GM12891 (cell line): ENCODE measurements around the gene ATG16L1. TPM values are rescaled to one million over a fixed set of nuclear protein-coding genes. Genes with fewer than 3 reads are reported as not detected.

Experiments
- DNase-seq: peaks from one replicate; pipeline ENCODE4 v3.0.0; 2011; ENCODE audit warnings: low spot score; ENCODE audit not compliant: insufficient read length
- FAIRE-seq: peaks from 2 replicates; lab custom pipeline; 2011; peaks lifted over from hg19 to GRCh38; lab: Jason Lieb, UNC
- PAX5 ChIP-seq: IDR thresholded peaks from 2 replicates; pipeline ENCODE4 v1.6.1; 2011; ENCODE audit warnings: low read length, moderate library complexity, mild to moderate bottlenecking; ENCODE audit not compliant: insufficient read depth, severe bottlenecking
- POLR2A ChIP-seq: IDR thresholded peaks from 2 replicates; pipeline ENCODE4 v1.6.1; 2011; ENCODE audit warnings: low read depth, low read length, control low read depth
- POLR2AphosphoS5 ChIP-seq: IDR thresholded peaks from 2 replicates; pipeline ENCODE4 v1.6.1; 2011; ENCODE audit warnings: low read depth, low read length, control low read depth
- POU2F2 ChIP-seq: IDR thresholded peaks from 2 replicates; pipeline ENCODE4 v1.6.1; 2011; ENCODE audit warnings: low read depth, mild to moderate bottlenecking, control low read depth, low read length, moderate library complexity
- SPI1 ChIP-seq: IDR thresholded peaks from 2 replicates; pipeline ENCODE4 v1.6.1; 2011; ENCODE audit warnings: low read depth, low read length, control low read depth
- TAF1 ChIP-seq: IDR thresholded peaks from 2 replicates; pipeline ENCODE4 v1.6.1; 2011; ENCODE audit warnings: low read depth, low read length, control low read depth
- polyA plus RNA-seq: library from polyadenylated mRNA; unstranded; fragments of >200 nt; gene quantifications from one replicate; pipeline ENCODE4 v1.2.1, GENCODE V29; 2012; ENCODE audit warnings: low read depth, missing spikeins, inconsistent platforms; ENCODE audit not compliant: missing spikeins

ATG16L1 gene
- polyA plus RNA-seq, result 10.4 TPM

- peak; percentile 98 for DNase-seq
- TF ChIP-seq PAX5 (peak; percentile 94), POU2F2 (peak; percentile 63), TAF1 (peak; percentile 84), SPI1 (no peak), POLR2AphosphoS5 (peak; percentile 93), POLR2A (peak; percentile 91)
- FAIRE-seq, result peak; percentile 95
These were observed at the start of gene ATG16L1 for GRCh38 chr2:233251306-233252116. Gene ATG16L1, plus strand, starts transcription at chr2:233251673. Its CDS starts 155 bp downstream, at chr2:233251828.

DNA sequence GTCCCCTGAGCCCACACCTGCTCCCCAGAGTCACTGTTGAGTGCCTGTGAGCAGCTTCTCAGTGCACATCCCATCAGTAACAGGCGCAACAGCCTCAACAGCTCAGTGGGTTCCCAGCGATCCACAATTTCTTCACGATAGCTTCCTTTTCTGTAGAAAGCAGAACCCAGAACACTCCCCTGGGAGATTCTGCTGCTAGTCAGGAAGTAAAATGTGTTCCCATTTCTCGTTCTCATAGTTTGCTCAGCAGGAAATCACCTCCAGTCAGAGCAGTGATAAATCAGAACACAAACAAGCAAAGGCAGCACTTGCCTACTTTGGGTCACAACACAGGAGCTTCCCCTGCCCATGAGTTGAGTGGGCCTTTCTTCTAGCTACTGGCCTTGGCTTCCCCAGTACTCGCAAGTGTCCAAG, 48.9 kb upstream of the ATG16L1 start:
- no peak for FAIRE-seq
- TF ChIP-seq SPI1 (peak; percentile 32; the same call in 1 of the 2 replicates), TAF1 (no peak), POLR2AphosphoS5 (no peak)
- no peak for DNase-seq

- FAIRE-seq (no peak), DNase-seq (no peak)
- no peak for TF ChIP-seq POU2F2
- no peak for TF ChIP-seq SPI1
- TF ChIP-seq POLR2A, result no peak
- TF ChIP-seq POLR2AphosphoS5, result no peak
- no peak for TF ChIP-seq TAF1
- TF ChIP-seq PAX5, result no peak
These were observed 48.4 kb upstream of the ATG16L1 start for GRCh38 chr2:233203060-233203459.

DNA sequence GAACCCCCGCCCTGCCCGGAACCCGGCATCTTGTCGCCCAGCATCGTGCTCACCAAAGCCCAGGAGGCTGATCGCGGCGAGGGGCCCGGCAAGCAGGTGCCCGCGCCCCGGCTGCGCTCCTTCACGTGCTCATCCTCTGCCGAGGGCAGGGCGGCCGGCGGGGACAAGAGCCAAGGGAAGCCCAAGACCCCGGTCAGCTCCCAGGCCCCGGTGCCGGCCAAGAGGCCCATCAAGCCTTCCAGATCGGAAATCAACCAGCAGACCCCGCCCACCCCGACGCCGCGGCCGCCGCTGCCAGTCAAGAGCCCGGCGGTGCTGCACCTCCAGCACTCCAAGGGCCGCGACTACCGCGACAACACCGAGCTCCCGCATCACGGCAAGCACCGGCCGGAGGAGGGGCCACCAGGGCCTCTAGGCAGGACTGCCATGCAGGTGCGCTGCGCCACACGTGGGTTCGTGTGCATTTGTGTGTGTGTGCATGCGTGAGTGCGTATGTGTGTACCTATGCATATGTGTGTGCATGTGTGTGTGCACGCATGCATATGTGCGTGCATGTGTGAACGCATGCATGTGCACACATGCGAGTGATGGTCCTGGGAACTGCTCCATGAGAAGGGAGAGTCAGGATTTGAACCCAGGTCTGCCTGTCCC, 47.1 kb upstream of the ATG16L1 start:
- DNase-seq, result no peak
- FAIRE-seq, result peak; percentile 33
- TF ChIP-seq POU2F2, result peak; percentile 50; the same call in 1 of the 2 replicates
- peak; percentile 53; the same call in 1 of the 2 replicates for TF ChIP-seq POLR2AphosphoS5
- TF ChIP-seq TAF1, result no peak

GRCh38 chr2:233208382-233209116, 42.9 kb upstream of the ATG16L1 start:
- DNase-seq (no peak), FAIRE-seq (peak; percentile 52)
- TF ChIP-seq TAF1 (no peak), POLR2A (no peak; the same call in 1 of the 2 replicates), POU2F2 (no peak), POLR2AphosphoS5 (peak; percentile 33; the same call in 1 of the 2 replicates), SPI1 (no peak), PAX5 (no peak)

GRCh38 chr2:233209117-233209532, 42.3 kb upstream of the ATG16L1 start:
- FAIRE-seq, result no peak
- no peak for DNase-seq
- TF ChIP-seq POU2F2, result no peak
- TF ChIP-seq POLR2A, result no peak
- no peak for TF ChIP-seq POLR2AphosphoS5
- no peak for TF ChIP-seq TAF1
- TF ChIP-seq SPI1, result no peak
- TF ChIP-seq PAX5, result no peak

DNA sequence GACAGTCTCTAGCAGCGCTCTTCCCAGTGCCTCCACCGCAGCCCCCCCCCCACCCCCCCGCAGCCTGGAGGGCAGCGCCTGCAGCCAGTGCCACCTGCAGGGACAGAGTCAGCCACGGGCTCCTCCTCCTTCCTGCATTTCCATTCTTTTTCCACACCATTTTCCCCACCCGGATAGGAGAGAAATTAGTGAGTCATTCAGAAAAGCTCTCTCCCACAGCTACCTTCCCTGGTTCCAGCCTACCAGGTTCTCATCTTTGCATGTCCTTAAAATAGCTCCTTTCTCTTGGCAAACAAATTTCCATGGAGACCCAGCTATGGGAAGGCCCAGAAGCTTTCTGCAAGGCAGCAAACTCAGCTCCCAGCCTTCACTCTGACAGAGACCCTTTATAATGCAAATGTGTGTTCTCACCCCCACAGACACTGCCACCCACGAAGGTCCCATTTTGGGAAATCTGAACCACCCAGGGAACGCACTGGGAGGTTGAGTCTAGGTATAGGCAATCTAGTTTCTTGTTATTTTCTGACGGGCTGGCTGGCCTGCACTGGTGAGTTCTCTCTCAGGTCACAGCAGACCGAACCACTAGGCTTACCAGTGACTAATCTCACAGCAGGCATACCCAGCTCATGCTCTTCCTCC, 41.8 kb upstream of the ATG16L1 start:
- DNase-seq, result no peak
- peak; percentile 80 for FAIRE-seq
- TF ChIP-seq PAX5 (no peak), TAF1 (no peak), POLR2AphosphoS5 (no peak), SPI1 (no peak), POLR2A (no peak), POU2F2 (no peak)

DNA sequence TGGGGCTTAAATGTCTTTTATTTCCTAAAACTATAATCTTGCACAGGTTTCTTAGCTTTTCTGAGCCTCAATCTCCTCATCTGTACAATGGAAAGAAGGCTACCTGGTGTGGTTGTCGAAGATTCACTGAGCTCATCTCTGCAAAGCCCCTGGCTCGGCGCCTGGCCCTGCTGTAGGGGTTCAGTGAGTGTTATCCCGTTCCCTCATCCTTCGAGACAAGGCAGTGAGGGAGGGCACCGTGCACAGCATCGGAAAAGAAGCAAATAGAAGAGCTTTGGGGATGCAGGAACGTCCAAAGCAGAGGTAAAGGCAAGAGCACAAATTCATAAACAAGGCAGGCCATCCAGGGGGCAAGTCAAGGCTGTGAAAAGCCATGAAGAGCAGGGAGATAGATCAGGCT, 41.2 kb upstream of the ATG16L1 start:
- FAIRE-seq, result no peak
- DNase-seq, result no peak
- no peak for TF ChIP-seq POU2F2

DNA sequence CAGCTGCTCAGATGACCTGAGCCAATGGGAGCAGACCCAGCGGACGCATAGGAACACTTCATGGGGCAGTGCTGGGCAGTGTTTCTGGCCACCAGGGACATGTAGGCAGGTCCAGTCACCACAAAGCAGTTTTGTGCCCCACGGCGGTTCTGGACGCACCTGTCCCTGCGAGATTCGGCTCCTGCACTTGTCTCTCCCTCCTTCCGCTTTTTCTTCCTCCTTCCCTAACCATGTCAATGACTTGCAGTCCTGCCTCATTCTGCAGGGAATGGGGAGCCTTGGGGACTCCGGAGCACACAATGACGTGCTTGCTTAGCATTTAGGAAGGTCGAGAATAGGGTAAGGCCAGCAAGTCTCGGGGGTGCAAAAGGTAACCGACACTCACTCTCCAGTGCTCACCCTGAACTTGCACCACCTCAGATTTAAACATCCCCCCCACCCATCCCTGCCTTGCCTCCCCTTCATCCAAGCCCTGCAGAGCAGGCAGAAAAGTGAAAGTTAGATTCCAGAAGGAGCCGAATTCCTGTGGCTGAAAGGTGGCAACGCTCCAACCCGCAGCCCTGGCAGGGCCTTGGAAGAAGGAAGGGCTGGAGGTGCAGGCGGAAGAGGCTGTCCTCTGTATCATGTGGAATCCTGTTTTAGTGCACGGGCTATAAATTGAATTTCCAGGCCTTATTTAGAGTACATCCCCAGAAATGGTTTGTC, 40.5 kb upstream of the ATG16L1 start:
- DNase-seq (no peak), FAIRE-seq (no peak)
- TF ChIP-seq SPI1 (no peak), POLR2AphosphoS5 (peak; percentile 43; the same call in 1 of the 2 replicates)
